GM19193 (cell line): ENCODE measurements around the gene UGGT2.
A peak's percentile ranks its signal among the peaks of the same experiment; 100 is the strongest.

Experiments used
- POLR2A ChIP-seq: IDR thresholded peaks from 4 replicates; pipeline ENCODE4 v1.6.1; 2011; ENCODE audit not compliant: insufficient read depth, insufficient read length; ENCODE audit errors: extremely low read depth

UGGT2 gene

DNA sequence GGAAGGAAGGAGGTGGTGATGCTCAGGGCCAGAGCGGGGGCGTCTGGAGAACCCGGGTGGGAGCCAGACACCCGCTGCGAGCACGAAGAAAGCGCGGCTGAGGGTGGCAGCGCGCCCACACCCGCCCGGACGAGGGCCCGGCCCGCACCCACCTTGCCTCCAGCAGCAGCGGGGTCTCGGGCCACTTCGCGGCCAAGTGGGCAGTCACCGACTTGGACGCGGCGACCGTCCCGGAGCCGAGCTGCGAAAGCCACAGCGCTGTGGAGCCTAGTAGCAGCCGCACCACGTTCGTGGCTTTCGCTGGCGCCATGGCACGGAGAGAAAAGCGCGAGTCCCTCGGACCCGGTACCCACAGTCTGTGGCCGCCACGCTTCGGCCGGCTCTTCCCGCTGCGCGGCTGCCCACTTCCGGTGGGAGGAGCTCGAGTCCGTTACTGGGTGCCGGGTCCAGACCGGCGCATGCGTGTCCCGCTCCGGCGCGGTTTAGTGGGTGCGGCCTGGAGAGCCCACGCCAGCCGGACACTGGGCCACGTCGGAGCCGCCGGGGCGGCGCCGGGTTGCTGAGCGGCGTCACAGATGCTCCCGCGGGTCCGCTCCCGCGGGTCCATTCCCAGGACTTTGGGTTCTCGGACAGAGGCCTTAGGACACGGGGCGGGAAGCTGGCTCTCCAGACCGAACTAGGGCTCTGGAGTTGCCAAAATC lies at the start of gene UGGT2:
Gene UGGT2, minus strand, starts transcription at position 399 of the 701 bp plus-strand sequence. Its CDS starts 89 bp downstream, at position 310.
- peak; percentile 83 for TF ChIP-seq POLR2A

DNA sequence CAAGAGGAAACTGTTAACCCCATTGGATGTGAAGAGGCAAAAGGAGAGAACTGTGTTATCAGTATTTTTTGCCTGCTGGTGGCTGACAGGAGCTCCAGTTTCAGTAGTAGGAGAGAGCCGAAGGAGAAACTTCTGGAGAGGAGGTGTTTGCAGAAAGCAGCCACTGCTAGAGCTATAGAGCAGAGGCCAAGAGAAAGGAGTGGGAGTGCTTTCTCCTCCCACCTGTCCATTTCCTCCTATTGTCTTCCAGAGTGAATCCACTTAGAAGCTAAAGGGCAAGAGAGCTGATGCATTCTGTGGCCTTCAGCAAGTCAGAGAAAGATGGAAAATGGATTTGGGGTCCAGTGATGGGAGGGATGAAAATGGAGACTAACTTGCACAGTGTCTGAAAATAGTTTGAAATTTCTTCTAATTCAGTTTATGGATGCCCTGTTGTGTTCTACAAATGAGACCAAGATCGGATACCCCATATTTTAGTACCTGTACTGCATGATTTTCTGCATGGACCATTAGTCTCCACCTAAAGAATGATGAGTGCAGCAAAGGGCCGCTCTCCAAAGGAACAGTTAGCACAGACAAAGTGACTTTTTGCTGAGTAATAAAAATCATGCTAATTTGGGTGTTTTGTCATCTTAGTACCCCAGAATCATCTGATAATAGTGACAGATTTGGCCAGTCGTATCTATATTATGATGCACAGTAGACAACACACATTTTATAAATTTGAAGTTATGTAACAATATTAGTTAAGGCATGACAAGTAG lies 47.4 kb upstream of the UGGT2 start:
- TF ChIP-seq POLR2A = no peak

- no peak for TF ChIP-seq POLR2A
These were observed 40.2 kb upstream of the UGGT2 start for GRCh38 chr13:96093296-96094006.

DNA sequence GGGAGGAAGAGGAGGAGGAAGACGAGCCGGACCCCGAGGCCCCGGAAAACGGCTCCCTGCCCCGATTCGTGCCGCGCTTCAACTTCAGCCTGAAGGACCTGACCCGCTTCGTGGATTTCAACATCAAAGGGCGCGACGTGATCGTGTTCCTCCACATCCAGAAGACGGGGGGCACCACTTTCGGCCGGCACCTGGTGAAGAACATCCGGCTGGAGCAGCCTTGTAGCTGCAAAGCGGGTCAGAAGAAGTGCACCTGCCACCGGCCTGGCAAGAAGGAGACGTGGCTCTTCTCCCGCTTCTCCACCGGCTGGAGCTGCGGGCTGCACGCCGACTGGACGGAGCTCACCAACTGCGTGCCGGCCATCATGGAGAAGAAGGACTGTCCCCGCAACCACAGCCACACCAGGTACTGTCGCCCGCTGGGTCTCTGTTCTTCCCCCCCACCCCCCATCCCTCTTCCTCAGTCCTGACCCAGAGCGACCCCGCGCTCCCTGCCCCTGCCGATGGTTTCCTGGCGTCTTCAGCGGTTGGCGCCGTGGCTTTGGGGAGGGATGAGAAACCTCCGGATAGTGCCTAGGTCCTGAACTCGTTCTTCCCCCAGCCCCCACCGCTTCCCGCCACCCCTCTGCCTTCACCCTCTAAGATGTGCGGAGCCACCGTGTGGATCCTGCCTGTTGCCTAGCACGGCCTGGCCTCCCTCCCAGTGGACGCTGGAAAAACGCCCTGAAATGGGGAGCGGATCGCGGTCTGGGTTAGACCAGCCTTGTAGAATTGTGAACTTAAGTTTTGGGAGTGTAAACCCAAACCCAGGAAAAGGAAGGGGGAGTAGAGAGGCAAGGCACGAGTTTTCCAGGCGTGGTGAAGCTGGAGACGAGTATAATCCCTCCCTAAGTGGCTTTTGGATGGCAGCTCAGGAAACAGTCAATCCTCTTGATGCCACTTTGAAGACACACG lies 38.2 kb upstream of the UGGT2 start:
- TF ChIP-seq POLR2A = no peak

DNA sequence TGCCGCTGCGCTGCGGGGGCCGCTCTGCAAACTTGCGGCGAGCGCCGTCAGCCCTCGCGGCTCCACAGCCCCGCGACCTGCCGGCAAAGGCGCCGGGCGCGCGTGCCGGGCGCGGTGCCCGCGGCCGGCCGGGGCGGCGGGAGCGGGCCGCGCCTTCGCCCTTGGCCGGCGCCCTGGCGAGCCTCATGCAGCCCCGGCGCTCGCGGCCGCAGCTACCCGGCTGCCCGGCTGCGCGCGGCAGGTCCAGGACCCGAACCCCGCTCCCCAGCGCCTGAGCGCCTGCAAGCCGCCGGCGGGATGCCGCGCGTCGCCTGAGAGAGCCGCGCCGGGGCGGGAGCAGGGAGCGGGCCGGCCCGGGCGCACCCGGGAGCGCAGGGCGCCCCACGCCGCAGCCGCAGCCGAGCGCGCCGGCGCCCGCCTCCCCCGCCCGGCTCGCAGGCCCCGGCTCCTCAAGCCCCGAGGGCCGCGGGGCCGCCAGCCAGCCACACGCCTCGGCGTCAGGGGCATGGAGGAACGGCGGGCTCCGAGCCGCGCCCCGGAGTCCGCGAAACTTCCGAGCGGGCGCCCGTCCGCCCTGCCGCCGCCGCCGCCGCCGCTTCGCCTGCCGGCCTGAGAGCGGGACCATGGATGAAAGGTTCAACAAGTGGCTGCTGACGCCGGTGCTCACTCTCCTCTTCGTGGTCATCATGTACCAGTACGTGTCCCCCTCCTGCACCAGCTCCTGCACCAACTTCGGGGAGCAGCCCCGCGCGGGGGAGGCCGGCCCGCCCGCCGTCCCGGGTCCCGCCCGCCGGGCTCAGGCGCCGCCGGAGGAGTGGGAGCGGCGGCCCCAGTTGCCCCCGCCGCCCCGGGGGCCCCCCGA lies 37.3 kb upstream of the UGGT2 start:
- TF ChIP-seq POLR2A = no peak

GRCh38 chr13:96089749-96090239 lies 36.6 kb upstream of the UGGT2 start, which contains the start of gene HS6ST3:
Gene HS6ST3, plus strand, starts transcription at chr13:96090107.
- TF ChIP-seq POLR2A = no peak

- no peak for TF ChIP-seq POLR2A
These were observed 35.9 kb upstream of the UGGT2 start for GRCh38 chr13:96089139-96089538.

- TF ChIP-seq POLR2A = no peak
These were observed 33.5 kb upstream of the UGGT2 start for GRCh38 chr13:96086736-96087135.

- TF ChIP-seq POLR2A = no peak
These were observed 29.4 kb upstream of the UGGT2 start for GRCh38 chr13:96082640-96083039.

- TF ChIP-seq POLR2A = no peak
These were observed 28.7 kb upstream of the UGGT2 start for GRCh38 chr13:96081888-96082287.

DNA sequence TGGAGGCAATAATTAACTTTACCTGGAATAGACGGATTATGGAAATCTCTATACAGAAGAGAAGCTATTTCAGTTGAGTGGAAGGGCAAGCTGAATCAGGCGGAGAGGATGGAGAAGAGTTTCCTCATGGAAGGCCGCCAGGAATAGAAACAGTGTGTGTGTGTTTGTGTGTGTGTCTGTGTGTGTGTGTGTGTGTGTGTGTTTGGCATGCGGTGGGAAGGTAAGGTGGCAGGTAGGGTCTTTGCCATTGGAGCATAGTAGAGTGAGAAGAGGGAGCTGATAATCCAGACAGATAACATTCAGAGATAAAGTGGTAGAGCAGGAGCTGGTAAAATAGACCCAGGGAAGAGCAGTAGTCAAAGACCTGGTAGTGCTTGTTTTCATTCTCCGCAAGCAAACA lies 27.5 kb upstream of the UGGT2 start:
- no peak for TF ChIP-seq POLR2A

DNA sequence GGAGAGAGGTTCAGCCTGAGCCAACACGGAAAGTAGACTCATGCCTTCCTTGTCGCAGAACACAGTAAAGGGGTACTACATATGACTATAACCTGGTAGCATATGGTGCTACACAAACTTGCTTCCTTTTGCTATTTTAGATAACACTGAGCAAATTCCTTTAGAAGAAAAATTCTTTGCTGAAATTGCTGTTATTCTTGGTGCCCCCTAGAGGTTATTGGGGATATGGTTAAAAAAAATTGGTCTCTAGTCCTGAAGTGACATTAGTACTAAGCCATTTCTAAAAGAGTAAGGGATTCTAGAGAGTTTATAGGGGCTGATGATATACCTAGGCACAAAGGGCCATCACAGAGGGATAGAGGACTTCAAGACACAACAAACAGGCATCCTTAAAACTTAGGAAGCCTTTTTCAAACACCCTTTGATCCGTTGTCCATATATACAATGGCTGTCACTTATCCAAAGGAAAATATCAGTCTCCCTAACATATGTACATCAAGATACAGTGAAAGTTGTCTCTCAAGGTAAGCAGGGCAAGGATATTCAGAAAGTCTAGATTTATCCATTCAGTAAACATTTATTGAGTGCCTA lies 22.8 kb upstream of the UGGT2 start:
- TF ChIP-seq POLR2A = no peak

DNA sequence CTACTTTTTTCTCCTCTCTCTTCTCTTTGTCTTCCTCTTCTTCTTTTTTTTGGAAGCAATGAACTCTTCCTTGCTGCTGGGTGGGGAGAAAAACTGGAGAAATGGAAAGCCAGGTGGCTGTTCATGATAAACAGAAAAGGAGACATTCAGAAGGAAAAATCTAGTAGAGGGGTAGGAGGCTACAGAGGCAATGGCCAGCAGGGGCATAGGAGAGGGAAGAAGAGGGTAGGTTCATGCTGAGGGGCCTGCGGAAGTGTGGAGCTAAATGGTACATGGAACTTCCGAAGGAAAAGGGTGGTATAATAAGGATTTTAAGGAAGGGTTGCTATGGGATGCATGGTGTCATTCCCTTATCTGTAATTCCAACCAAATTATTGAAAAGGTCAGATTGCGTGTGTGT lies 19.2 kb upstream of the UGGT2 start:
- no peak for TF ChIP-seq POLR2A
